ENCODE measurements around the gene OPN1LW.
"Not testable (repeated sequence)": the region's sequence is repeated elsewhere in the genome, so short reads cannot be mapped to it uniquely, and the experiment has no call there.

OPN1LW gene

GRCh38 chrX:154144010-154144409, at the start of gene OPN1LW:
TSS of gene OPN1LW (plus strand) at chrX:154144243. CDS start at chrX:154144284, 41 bp downstream.
- DNase-seq, result not testable (repeated sequence)

- no peak for DNase-seq
These were observed 49.2 kb upstream of the OPN1LW start for GRCh38 chrX:154094833-154095232.

- DNase-seq, result no peak
These were observed 47.7 kb upstream of the OPN1LW start for GRCh38 chrX:154096140-154097002.

GRCh38 chrX:154097003-154097588, 46.9 kb upstream of the OPN1LW start:
- DNase-seq, result peak; percentile 79

DNA sequence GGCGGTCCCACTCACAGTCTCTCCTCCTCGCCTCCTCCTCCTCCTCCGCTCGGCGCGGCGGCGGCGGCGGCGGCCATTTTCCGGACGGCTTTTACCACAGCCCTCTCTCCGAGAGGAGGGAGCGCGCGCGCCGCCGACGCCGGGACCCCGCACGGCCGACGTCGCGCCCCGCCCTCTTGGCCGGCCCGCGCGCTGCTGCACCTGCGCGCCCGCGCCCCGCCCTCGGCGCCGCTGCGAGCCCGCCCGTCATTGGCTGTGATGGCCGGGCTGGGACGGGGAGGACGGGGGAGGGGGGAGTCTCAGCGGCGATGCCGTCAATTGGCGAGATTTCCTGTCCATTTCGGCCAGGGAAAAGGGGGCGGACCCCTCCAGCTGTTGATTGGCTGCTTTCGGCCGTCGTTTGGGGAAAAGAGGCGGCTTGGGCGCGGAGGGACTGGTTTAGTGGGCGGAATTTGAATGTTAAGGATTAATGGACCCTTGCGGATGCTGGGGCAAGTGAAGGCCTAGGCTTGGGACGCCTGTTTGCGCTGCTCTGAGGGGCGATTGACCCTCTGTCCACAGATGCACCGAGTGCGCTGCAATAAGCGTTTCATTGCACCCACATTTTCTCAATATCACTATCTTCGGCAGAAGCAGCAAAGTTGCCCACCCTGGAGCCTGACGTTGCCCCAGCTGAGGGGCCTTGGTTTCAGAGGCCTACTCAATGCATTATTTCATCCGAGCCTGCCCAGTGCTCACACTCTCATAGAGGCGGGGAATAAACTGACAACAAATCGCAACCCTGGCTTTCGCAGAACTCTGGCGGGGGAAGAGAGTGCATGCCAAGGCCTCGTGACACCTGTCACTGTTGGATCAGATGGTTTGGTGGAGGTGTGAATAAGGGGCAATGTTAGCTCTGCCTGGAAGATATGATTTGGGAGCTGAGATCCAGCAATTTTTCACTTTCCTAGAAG, 46.2 kb upstream of the OPN1LW start, which contains the start of gene MECP2:
TSS of gene MECP2 (minus strand) at position 129 of the 953 bp plus-strand sequence.
- peak; percentile 93 for DNase-seq

DNA sequence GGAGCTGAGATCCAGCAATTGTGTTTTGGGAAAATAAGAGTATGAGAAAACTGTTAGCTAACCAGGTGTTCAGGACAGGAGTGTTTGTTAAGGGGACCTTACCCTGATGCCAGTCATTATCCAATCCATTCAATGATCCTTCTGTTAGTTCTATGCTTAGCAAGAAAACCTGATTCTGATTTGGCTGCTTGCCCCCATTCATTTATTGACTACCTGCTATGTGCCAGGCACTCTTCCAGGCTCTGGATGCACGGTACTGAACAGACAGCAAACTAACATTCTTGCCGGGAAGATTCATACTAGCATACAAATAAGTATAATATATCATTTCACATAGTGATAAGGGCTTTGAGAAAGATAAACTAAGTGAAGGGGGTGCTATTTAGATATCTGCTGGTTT, 45.5 kb upstream of the OPN1LW start:
- DNase-seq, result no peak

DNA sequence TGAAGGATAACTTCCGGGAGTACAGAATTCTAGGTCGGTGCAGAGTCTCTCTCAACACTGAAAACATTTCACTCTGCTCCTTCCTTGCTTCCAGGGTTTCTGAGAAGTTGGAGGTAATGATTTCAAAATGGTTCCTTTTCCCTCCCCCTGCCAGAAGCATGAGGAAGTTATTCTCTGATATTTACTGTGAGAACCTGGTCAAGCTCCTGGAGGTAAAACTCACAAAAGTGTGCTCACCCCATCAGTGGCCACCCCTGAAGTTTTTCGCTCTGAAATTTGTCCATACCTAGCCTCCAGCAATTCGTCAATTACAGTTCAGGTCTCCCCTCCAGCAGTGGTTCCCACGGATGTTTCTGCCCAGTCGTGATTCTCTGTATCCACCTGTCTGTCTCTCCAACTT, 30.3 kb upstream of the OPN1LW start:
- DNase-seq, result no peak

DNA sequence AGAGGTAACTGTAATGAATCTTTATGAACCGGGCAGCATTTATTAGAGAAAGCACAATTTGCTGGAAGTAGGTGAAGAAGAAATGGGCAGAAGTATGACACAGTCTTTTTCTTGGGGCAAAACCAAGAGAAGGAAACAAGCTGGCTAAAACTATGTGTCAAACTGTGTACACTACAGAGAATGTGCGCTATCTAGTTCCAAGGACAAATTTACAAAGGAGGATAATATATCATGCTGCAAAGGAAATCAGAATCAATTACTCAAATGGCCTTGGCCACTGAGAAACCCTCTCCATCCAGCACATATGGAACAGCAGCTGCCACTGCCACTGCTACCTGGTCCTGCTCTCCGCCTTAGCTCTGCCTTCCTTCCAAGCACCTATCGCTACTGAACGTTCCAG, 29.4 kb upstream of the OPN1LW start:
- DNase-seq, result no peak

DNA sequence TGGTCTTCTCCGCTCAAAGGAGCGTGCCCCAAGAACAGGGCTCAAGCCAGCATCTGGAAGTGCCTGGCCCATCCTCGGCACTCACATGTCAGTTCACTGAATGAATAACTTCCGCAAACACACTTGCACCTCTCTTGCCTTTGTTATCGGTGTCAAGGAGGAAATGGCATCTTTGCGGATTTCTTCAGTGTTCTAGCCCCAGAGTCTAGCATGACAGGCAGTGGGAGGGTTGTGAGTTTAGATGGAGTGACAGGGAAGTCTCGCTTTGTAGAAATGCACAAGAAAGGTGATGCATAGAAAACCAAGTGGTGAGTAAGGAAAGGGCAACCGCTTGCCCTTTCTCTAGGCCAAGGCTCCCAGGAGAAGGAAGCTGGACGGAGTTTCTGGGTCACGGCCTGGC, 29.0 kb upstream of the OPN1LW start:
- no peak for DNase-seq

DNA sequence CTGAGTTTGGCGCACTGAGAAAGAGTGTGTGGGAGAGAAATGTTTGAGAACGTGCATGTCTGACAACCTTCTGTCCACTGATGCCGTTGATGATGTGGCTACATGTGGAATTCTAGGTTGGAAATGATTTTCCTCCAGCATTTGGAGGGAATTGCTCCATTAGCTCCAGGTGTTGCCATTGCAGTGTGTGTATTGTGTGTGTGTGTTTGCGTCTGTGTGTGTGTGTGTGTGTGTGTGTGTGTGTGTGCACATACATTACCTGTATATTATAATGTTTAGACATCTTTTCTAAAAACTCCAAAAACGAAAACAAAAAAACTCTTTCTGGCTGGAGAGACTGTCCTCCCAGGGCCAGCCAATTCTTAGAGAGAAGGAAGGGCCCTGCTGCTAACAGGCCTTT, 28.3 kb upstream of the OPN1LW start:
- DNase-seq, result no peak

- DNase-seq, result no peak
These were observed 27.4 kb upstream of the OPN1LW start for GRCh38 chrX:154116426-154117211.

DNA sequence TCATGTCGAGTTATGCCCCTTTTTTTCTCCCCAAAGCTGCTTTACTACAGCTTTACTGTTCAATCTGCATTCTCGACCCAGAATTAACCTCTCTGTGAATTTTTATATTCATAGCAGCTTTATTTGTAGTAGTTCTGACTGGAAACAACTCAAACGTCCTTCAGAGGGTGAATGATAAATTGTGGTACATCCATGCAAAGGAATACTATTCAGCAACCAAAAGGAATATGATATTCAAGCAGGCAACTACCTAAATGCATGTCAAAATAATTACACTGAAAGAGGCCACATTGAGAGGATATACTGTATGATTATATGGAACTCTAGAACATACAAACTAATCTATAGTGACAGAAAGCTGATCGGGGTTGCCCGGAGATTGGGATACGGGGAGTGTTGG, 26.5 kb upstream of the OPN1LW start:
- no peak for DNase-seq

DNA sequence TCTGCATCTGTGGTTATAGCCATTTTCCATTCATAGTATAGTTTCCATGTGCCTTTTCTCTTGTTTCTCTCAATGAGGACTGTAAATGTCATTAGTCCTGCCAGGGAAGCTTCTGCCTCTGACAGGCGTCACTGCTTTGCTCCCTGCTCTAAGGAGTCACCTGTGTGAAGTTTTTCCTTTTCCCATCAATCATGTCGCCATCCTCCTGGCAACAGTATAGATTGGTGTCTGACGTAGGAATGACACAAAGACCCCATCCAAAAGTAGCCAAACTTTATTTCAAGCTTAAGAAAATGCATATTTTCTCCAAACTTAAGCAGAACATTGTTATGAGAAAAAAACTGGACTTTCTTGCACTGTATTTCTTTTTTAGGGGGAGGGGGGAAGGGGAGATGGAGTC, 23.5 kb upstream of the OPN1LW start:
- DNase-seq, result no peak

DNA sequence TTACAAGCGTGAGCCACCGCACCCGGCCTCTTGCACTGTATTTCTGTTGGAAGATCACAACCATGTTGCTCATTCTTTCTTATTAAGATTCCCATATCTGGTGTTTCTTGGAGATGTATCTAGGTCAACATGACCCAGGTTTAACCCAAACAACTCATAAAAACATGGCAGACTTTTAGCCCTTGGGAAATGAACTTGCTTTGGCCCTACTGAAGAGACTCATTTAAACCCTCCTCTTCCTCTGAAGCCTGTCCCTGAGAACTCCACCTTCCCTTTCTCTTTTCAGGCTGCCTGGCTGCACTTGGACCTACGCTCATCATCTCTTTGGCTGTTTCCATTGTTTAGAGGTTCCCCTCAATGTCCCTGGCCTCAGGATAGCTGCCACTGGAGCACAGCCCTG, 22.8 kb upstream of the OPN1LW start:
- no peak for DNase-seq

DNA sequence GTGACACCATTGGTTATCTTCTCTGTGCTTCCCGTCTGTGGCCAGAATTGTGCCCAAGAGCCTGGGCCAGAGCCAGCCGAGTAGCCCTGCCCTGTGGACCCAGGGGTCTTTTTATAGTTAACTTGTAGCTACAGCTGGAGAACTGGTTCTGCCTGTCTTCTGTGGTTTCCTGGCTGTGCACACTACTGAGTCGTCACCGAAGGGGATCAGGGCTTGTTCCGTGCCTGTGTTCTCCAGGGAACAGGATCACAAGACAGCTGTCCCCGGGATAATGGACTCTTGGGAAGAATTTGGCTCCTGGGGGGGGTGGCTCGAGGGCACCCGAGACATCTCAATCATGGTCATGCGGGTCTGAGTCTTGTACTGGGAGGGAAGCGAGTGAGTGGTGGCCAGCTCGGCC, 22.1 kb upstream of the OPN1LW start:
- no peak for DNase-seq

DNA sequence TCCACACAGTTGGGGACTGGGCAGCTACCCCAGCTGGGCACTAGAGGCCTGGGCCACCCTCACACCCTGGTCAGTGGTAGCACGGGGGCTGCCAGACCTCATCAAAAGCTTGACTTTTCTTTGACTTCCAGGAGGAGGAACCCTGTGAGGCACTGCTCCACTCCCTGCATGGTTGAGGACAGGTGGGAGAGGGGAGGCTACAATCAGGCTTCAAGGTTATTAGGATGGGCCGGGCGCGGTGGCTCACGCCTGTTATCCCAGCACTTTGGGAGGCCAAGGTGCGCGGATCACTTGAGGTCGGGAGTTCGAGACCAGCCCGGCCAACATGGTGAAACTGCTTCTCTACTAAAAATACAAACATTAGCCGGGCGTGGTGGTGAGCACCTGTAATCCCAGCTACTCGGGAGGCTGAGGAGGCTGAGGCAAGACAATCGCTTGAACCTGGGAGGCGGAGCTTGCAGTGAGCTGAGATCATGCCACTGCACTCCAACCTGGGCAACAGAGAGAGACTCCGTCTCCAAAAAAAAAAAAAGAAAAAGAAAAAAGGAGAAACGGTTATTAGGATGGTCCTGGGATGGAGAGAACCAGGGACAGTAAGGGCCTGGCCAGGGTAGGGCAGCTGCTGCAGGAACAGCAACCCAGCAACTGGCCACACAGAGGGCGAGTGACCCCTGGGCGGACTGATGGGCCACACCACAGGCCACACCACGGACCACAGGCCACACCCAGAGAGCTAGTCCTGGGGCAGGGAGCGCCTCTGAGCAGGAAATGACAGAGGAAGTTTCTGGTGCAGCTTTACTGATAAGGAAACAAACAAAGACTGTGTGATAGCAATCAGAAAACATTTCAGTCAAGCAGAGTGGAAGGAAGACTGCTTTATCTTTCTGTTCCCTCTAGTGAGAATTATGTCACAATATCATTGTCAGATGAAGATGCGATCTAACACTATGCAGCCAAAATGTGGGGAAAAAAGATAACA, 20.5 kb upstream of the OPN1LW start:
- no peak for DNase-seq

DNA sequence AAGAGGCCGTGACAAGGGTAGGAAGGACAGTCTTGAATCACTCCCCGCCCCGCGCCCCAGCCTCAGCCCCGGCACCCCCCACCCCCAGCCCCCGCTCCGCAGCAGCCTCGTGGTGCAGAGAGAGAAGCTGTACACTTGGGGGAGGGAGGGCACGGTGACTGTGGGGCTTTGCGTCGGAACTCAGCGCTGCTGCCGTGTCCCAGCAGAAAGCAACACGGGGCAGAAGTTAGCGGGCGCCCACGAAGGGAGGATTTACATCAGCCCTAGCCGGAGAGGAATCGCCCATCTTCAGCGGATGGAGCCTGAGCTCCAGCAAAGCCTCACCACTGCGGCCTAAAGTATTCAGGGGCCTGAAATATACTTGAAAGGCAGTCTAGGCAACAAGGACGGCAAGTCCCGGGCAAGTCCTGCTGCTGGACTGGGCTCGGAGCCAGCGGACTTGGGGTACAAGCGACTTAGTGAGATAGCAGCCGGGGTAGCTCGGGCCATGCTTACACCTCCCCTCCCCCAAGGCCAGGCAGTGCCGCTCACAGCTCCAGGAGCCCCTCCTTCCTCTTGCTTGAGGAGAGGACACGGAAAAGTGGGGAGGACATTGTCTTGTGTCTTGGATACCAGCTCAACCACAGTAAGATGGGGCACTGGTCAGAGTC, 18.5 kb upstream of the OPN1LW start:
- no peak for DNase-seq

- no peak for DNase-seq
These were observed 17.9 kb upstream of the OPN1LW start for GRCh38 chrX:154126101-154126500.

DNA sequence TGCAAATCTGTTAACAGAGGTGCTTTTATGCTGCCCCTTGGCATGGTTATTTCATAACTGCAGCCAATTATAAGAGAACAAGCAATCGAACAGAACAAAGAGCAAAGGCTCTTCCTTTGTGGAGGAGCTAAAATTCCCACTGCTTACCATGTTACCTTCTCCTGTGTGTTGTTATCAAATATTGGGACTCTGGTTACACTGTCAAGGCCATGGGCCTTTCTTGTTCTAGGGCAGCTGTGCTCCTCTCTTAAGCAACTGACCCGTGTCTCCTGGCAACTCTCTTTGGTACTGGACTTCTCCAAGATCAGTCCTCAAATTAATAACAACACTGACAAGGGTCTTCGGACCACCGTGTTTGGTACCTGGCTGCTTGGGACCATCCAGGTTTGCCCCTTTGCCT, 12.1 kb upstream of the OPN1LW start:
- no peak for DNase-seq

GRCh38 chrX:154132366-154132765, 11.7 kb upstream of the OPN1LW start:
- no peak for DNase-seq
